ENCODE data around the gene LILRA6. TPM values are rescaled to one million over a fixed set of nuclear protein-coding genes. Genes with fewer than 3 reads are reported as not detected.
"Not testable (repeated sequence)": the region's sequence is repeated elsewhere in the genome, so short reads cannot be mapped to it uniquely, and the experiment has no call there.

Gene LILRA6
- polyA plus RNA-seq, 1 donor = 1.2 TPM

DNA sequence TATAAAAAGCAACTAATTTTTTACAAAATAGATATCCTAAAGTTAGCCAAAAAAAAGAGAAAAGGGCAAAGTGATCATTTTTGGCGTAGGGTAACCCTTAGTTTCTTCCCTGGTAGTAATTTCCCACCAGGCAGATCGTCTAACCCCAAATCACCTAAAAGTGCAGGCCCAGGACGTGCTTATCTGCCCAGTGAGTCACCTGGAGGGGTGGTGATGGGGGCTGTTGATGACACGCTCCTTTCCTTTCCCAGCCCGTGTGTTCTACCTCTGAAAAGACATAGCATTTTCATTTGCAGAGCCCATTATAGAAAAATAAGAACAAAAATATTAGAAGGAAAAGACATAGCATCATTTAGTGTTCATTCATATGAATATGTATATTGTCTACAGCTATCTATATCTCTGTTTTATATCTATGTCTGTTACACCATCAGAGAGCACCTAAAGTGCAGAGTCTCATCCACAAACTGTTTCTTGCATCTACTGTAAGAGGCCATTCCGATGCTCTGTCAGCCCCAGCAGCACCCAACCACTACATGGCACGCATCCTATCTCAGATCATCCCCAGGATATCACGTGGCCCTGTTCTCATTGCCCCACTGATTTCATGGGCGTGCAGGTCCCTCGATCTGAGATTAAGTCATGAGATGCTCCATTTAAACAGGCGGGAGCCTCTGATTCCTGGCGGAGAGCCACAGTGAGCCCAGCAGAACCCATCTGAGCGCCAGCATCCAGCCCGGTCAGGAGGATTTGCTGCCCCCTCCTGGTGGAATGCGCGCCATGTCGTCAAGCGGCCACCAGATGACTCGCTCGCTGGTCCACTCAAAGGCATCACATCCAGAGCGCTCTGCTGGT, 11.3 kb downstream of the LILRA6 start:
- DNase-seq (ENCODE audit: low read depth) = no peak

DNA sequence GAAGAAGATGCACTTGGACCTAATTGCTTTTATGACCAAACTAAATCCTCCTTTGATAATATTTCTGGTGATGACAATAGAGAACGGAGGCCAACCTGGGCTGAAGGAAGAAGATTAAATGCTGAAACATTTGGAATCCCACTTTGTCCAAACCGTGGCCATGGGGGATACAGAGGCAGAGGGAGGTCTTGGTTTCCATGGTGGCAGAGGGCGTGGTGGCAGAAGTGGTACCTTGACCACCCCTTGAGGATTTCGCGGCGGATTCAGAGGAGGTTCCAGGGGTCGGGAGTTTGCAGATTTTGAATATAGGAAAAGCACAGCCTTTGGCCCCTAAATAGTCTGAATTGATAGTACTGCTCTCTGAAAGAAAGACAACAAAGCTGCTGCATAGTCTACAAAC, 12.6 kb downstream of the LILRA6 start:
- no peak for DNase-seq (ENCODE audit: low read depth)

DNA sequence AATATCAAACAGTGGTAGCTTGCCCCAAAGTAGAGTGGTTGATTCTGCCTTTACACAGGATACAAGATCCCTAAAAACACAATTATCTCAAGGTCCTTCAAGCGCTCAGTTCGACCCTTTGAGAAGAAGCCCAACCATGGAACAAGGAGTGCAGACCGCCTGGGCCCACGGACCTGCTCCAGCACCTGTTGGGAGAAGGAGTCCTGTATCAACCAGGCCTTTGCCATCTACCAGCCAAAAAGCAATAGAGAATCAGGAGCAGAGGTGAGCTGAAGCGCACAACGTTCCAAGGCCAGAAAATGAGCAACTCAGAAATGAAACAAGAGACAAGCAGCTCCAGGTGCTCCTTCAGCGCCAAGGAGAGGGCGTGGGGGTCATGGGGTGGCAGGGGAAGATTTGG, 13.4 kb downstream of the LILRA6 start:
- DNase-seq (ENCODE audit: low read depth) = no peak

DNA sequence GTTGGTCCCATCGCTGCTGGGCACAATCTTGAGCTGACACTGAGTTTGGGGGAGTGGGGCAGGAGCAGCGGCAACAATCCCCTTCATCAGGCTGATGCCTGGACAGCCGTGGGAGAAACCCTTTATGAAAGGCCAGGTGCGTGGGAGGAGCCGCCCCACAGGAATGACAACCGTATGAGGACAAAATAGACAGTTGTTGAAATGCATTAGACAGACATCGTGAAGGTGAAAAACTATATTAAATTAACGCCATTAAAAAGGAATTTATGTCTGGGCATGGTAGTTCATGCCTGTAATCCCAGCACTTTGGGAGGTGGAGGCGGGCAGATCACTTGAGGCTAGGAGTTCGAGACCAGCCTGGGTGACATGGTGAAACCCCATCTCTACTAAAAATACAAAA, 18.0 kb downstream of the LILRA6 start:
- not testable (repeated sequence) for DNase-seq (ENCODE audit: low read depth)

DNA sequence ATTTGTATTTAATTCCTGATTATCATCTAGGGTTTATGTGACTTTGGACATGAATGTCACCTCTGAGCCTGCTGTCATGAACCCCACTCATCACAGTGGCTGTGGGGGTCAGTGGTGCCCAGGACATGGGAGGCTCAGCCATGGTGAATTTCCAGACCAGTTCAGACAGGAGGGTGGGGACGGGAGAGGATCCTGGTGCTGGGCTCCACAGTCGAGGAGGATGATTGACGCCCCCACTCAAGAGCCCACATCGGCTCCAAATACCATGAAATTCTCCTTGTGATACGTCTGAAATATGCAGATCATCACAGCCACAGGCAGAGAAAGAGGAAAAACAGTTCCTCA, 18.7 kb downstream of the LILRA6 start:
- not testable (repeated sequence) for DNase-seq (ENCODE audit: low read depth)

DNA sequence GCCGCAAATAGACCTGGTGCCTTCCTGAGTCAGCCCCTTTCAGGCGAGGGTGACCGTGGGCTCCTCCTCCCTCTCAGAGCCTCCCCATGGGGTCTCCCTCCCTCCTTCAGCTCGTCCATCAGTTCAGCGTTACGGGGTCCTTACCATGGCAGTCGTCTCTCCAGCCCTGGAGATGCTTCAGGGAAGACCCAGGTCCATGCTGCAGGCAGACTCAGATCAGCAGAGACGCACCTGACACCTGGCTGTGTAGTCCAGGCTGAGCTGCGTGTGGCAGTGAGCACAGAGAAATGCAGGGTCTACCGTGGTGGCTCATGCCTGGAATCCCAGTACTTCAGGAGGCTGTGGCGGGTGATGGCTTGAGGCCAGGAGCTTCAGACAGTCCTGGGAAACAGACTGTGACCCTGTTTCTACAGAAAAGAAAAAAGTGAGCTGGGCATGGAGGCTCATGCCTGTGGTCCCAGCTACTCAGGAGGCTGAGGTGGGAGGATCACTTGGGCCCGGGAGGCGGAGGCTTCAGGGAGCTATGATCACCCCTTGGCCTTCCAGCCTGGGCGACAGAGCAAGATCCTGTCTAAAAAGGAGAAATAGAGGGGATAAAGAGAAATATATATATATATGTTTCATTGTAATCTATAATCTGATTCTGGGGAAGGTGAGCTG, 19.2 kb downstream of the LILRA6 start:
- DNase-seq (ENCODE audit: low read depth) = not testable (repeated sequence)

DNA sequence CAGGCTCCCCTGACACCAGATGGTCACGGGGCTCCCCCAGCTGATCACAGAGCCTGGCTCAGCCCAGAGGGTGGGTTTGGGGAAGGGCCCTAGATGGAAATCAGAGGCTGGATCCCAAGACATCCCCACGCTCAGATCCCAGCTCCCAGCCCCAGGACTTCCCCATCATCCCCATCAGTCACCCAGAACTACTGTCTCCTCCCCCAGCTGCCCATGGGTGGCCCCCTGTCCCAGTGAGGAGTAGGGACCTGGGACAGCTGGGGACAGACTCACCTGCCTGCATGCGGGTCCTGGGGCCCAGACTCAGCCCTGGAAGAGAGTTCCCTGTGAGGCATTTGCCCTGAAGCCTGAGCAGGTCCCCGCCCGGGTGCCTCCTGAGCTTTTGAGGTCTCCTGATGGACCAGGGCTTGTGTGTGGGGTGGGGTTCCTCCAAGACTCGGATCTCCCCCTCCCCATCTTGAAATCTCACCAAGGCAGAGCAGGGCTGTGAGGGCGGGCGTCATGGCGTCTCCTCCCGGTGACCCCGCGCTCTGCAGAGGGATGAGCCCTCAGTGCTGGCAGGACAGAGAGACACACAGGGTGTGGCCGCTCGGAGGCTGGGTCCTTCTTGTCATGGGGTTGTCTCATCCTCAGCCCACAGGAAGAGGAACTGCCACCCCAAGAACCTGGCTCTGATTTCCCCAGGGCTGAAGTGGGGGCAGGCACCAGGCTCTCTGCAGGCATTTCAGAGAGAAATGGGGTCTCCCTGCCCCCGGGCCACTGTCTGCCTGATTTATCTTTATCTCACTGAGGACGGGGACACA, 19.9 kb downstream of the LILRA6 start, which contains the start of gene LILRB3:
Gene LILRB3, minus strand, starts transcription at position 534 of the 803 bp plus-strand sequence. Its CDS starts 31 bp downstream, at position 503.
- DNase-seq (ENCODE audit: low read depth) = not testable (repeated sequence)

DNA sequence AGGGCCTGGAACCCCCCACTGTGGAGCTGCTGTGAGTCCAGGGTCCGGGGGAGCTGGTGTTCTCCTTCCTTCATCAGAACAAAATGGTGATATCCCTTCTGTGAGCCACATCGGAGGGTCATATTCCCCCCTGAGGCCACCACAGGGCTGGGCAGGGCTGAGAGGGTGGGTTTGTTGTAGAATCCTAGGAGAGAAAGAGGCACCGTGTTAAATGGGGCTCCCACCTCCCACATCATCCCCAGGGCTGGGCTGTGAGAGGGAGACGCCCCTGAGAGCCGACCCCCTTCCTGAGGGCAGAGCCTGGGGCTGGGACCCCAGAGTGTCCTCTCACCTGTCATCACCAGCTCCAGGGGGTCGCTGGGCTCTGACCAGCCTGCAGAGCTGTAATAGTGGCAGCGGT, 20.6 kb downstream of the LILRA6 start:
- not testable (repeated sequence) for DNase-seq (ENCODE audit: low read depth)

DNA sequence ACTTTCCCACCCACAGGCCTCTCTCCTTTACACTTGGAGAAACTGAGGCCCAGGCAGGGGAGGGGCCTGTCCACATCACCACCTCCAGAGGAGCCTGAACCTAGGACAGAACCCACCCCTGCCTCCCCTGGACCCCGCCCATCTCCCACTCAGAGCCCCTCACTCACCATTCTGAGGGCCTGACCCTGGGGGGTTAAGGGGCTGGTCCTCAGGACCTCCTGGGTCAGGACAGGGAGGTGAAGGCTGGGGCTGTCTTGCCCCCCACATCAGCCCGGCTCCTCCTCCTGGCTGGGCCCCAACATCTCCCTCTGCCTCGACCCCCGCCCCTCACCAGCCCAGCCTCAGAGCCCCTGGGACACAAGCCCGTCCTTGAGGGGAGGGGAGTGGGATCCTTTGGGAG, 22.9 kb downstream of the LILRA6 start:
- DNase-seq (ENCODE audit: low read depth) = not testable (repeated sequence)

DNA sequence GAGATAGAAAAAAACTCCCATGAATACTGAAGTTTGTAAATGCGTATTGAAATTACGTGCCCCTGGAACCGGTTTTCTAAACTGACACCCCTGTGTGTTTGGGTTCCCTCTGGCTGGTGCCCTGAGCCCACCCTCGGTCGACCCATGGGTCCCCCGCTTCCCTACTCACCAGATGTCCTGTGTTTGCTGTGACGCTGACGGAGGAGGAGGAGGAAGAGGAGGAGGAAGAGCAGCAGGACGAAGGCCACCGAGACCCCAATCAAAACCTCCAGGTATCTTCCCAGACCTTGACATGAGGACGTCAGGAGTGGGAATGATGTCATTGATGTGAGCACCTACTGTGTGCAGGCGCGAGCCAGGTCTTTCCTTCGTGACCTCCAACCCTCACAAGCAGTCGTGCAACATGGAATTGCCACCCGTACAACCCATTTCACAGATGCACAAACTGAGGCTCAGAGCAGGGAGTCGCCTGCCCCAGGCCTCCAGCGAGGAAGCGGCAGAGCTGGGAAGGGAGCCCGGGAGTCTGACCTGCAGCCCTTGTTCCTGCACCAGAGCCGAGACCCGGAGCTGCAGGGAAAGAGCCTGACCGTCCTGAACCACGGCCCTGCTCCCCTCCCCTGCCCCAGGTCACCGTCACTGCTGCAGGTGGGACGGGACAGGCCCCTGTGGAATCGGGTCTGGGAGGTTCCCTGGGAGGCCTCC, 23.5 kb downstream of the LILRA6 start:
- DNase-seq (ENCODE audit: low read depth) = no peak

DNA sequence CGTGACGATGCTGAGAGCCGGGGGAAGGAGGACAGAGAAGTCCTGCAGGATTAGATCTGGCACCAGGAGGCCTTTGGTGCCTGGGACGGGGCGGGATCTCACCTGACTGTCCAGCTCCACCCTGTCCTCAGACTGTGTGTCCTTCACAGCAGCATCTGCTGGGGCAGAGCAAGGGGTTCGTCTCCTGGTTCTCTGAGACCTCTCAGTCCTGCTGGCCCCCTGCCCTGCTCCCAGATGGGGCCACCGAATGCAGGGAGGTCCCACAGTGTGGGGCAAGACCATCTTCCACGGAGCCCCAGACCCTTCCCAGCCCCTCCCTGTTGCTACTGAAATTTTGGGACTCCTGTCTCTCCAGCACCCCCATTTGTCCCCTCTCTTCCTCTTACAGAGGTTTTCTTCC, 24.3 kb downstream of the LILRA6 start:
- DNase-seq (ENCODE audit: low read depth) = no peak

DNA sequence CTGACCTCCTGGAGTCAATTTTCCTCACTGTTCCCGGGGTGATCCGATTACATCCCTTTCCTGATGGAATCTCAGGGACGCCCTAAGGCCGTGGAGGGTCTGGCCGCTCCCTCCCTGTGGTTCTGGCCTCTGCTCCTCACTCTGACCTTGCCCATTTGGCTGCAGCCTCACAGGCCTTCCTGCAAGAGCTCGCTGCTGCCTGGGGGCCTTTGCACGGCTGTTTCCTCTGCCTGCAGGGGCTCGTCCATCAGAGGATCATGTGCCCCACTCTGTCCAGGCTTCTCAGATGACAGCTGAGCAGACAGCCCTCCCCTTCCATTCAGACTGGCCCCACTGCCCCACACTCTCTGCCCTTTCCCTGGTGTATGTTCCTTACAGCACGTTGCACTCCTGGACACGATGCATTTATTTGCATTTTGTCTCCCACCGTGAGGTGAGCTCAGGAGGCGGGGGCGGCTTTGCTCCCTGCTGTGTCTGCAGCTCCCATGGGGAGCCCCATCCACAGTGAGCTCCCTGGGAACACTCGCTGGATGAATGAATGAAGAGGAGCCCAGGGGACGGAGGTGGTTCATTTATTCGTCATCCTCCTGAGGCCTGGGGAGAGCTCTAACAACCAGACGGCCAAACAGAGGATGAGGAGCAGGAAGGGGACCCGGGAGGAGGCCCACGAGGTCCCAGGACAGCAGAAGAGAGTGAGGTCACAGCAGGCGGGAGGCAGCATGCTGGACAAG, 24.9 kb downstream of the LILRA6 start:
- not testable (repeated sequence) for DNase-seq (ENCODE audit: low read depth)

DNA sequence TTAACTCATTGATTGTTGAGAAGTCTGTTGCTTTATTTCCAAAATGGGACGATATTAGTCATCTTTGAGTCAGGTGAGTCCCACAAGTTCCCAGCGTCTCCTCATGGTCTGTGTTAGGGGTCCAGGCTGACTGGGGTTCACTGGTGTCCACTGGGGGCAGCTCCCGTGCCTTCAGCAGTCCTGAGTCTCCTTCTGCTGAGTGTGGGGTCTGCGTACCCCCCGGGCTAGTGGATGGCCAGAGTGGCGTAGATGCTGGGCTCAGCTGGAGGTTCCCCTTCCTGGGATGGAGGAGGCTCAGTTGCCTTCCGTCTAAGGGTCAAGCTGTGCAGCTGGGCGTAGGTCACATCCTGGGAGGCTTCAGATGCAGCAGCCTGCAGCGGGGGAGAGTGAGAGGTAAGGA, 25.7 kb downstream of the LILRA6 start:
- DNase-seq (ENCODE audit: low read depth) = no peak

DNA sequence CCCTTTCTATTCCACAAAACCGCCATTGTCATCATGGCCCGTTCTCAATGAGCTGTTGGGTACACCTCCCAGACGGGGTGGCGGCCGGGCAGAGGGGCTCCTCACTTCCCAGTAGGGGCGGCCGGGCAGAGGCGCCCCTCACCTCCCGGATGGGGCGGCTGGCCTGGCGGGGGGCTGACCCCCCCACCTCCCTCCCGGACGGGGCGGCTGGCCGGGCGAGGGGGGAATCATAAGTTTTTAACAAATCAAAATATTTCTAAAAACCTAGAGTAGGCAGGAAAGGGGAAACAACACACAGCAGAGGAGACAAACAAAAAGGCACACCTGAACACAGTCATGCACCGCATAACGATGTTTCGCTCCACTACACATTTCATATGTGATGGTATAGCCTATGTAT, 27.9 kb downstream of the LILRA6 start:
- DNase-seq (ENCODE audit: low read depth) = not testable (repeated sequence)

DNA sequence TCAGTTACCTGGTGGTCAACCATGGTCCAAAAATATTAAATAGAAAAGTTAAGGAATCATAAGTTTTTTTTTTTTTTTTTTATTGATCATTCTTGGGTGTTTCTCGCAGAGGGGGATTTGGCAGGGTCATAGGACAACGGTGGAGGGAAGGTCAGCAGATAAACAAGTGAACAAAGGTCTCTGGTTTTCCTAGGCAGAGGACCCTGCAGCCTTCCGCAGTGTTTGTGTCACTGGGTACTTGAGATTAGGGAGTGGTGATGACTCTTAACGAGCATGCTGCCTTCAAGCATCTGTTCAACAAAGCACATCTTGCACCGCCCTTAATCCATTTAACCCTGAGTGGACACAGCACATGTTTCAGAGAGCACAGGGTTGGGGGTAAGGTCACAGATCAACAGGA, 28.4 kb downstream of the LILRA6 start:
- not testable (repeated sequence) for DNase-seq (ENCODE audit: low read depth)

DNA sequence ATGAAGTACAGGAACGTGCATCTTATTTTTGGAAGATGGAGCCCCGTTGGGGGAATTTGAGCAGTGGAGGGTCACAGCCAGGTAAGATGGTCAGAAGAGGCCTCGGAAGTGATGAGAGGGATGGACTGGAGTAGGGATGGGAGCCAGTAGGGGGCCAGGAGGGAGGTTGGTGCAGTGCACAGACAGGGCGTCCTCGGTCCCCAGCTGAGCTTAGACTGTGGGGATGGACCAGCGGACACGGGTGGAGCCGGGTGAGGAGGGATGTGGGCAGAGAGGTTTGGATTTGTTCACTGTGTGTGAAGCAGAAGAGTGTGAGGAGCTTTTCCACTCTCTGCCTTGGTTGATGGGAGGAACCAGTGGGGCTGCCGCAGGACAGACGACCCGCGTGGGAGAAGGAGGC, 31.4 kb downstream of the LILRA6 start:
- no peak for DNase-seq (ENCODE audit: low read depth)

DNA sequence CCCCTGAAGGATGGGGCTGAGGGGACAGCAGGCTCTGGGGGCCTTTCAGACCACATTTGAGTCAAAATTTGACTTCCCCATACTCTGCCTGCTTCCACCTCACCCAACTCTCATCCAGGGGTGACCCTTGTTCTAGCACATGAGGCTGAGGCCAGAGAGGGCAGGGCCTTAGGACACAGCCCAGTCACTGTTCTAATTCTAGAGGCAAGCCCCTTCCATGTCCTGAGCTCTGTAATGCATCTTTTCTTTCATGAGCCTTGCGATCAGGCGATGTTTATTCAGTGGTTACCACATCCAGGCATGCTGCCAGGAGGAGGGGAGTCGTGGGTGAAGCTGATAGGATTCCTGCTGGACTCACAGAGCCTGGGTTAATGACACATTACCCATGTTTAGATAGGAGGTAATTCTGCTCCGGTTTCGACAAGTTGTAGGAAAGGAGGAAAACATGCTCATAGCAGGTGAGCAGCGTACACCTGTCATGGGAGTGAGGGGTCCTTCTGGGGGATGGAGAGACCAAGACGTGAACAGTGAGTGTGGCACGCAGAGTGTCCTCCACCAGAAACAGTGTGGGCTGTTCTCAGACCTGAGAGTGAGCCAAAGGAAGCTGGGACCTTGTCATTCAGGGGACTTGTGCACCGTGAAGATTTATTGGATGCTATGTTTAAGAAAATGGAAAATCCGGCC, 32.6 kb downstream of the LILRA6 start:
- no peak for DNase-seq (ENCODE audit: low read depth)

DNA sequence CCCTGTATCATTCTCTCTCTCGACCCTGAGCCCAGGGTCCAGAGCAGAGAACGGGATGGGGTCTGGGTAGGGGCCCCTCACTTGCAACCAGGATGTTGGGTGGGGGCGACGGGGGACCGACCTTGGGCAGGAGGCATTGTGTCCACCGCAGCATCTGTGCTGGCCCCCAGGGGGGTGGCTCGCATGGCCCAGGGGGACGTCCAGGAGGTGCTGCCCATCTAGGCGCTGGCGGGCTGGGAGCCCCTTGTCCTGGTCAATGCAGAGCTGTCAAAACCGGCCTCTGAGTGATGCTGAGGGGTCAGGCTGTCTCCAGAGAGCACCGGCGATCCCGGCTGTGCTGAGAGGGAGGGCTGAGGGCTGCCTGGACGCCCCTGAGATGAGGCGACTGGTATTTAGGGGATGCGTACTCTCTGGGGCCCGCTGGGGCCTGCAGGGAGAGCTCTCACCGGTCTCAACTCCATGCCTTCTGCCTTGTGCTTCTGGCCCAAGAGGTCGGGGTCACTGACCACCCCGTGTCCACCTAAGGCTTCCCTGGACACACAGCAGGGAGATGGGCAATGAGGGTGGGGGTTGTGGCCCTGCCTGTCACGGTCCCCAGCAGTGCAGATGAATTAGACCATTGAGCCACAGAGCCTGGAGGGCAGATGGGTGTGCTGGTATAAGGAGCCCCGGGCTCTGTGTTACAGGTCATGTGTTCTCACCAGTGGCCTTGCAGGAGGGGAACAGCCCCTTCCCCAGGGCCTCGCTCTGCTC, 33.4 kb downstream of the LILRA6 start:
- DNase-seq (ENCODE audit: low read depth) = no peak

DNA sequence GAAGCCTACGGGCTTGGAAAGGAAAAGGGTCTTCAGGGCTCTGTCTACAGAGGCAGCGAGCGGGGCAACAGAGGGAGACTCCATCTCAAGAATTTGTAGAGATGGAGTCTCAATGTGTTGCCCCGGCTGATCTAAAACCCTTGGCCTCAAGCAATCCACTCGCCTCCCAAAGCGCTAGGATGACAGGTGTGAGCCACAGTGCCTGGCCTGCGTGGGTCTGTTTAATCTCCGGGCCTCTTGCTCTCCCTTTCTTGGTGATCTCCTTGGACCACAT, 33.9 kb downstream of the LILRA6 start:
- no peak for DNase-seq (ENCODE audit: low read depth)

All from forelimb muscle (tissue), 1 donor.